Neuronal stem cell (in vitro differentiated cells): Measurements from ENCODE around the gene SNAP25.

Experiments used
- DNase-seq: peaks from one replicate; pipeline ENCODE4 v3.0.0-alpha.2; 2013; ENCODE audit warnings: low spot score
- H2AFZ ChIP-seq: one replicate; pipeline ENCODE4 v1.6.1; 2013; ENCODE audit warnings: mild to moderate bottlenecking, low read length, inconsistent platforms
- H2AK5ac ChIP-seq: 2 replicates; pipeline ENCODE4 v1.6.1; 2013; ENCODE audit warnings: low read depth, mild to moderate bottlenecking, inconsistent platforms, low read length, moderate library complexity, mixed read lengths
- H2BK120ac ChIP-seq: 2 replicates; pipeline ENCODE4 v1.6.1; 2013; ENCODE audit warnings: low read depth, mild to moderate bottlenecking, inconsistent platforms, low read length, moderate library complexity, mixed read lengths
- H2BK12ac ChIP-seq: one replicate; pipeline ENCODE4 v1.6.1; 2013; ENCODE audit warnings: low read length, inconsistent platforms
- H2BK15ac ChIP-seq: 2 replicates; pipeline ENCODE4 v1.6.1; 2013; ENCODE audit warnings: mild to moderate bottlenecking, low read length, inconsistent platforms, mixed read lengths
- H2BK5ac ChIP-seq: one replicate; pipeline ENCODE4 v1.6.1; 2013; ENCODE audit warnings: inconsistent platforms, mild to moderate bottlenecking, low read length, moderate library complexity
- H3K14ac ChIP-seq: one replicate; pipeline ENCODE4 v1.6.1; 2013; ENCODE audit warnings: low read length, inconsistent platforms
- H3K18ac ChIP-seq: 2 replicates; pipeline ENCODE4 v1.6.1; 2013; ENCODE audit warnings: low read length, inconsistent platforms
- H3K23ac ChIP-seq: 2 replicates; pipeline ENCODE4 v1.6.1; 2013; ENCODE audit warnings: low read depth, mild to moderate bottlenecking, mixed read lengths, low read length, inconsistent platforms; ENCODE audit not compliant: poor library complexity
- H3K27ac ChIP-seq: replicated peaks from 3 replicates; pipeline ENCODE4 v1.5.1; 2013; ENCODE audit warnings: low read length, inconsistent platforms
- H3K27me3 ChIP-seq, 3 experiments: 2 replicates each; pipeline ENCODE4 v1.6.1; 2013; ENCODE audit warnings: low read length in 3 of 3, mild to moderate bottlenecking in 2 of 3, inconsistent platforms in 1 of 3, low read depth in 1 of 3, mixed read lengths in 1 of 3, moderate library complexity in 1 of 3; ENCODE audit not compliant: control insufficient read depth in 3 of 3, insufficient read depth in 3 of 3
- H3K36me3 ChIP-seq, 2 donors: replicated peaks in 1 of 2; 2 replicates each; pipeline ENCODE4 v1.6.1; 2013; ENCODE audit warnings: low read length in 2 of 2; ENCODE audit not compliant: control insufficient read depth in 2 of 2, insufficient read depth in 2 of 2
- H3K4ac ChIP-seq: 2 replicates; pipeline ENCODE4 v1.6.1; 2013; ENCODE audit warnings: inconsistent platforms, mild to moderate bottlenecking, low read length, moderate library complexity
- H3K4me1 ChIP-seq, 2 donors: 1 replicate in 1 of 2; 2 replicates in 1 of 2; pipeline ENCODE4 v1.6.1; 2013; ENCODE audit warnings: low read length in 2 of 2, low read depth in 1 of 2; ENCODE audit not compliant: control insufficient read depth in 2 of 2, insufficient read depth in 1 of 2
- H3K4me2 ChIP-seq: one replicate; pipeline ENCODE4 v1.6.1; 2013; ENCODE audit warnings: mild to moderate bottlenecking, low read length, inconsistent platforms; ENCODE audit not compliant: insufficient read depth, poor library complexity, severe bottlenecking
- H3K4me3 ChIP-seq, 2 donors: 2 replicates each; pipeline ENCODE4 v1.5.1; 2013; ENCODE audit warnings: low read length in 2 of 2, mild to moderate bottlenecking in 2 of 2, inconsistent platforms in 1 of 2, moderate library complexity in 1 of 2
- H3K79me1 ChIP-seq: one replicate; pipeline ENCODE4 v1.6.1; 2013; ENCODE audit warnings: low read depth, mild to moderate bottlenecking, inconsistent platforms, low read length, moderate library complexity
- H3K9ac ChIP-seq: one replicate; pipeline ENCODE4 v1.6.1; 2013; ENCODE audit warnings: mild to moderate bottlenecking, low read depth, low read length, inconsistent platforms; ENCODE audit not compliant: poor library complexity
- H3K9me3 ChIP-seq, 2 donors: replicated peaks in 1 of 2; 2 replicates each; pipeline versions ENCODE3 to v1.6.1; 2013; ENCODE audit warnings: low read length in 2 of 2, mild to moderate bottlenecking in 2 of 2, inconsistent platforms in 1 of 2, low read depth in 1 of 2, mixed read lengths in 1 of 2, moderate library complexity in 1 of 2; ENCODE audit not compliant: control insufficient read depth in 2 of 2, insufficient read depth in 1 of 2
- H4K8ac ChIP-seq: one replicate; pipeline ENCODE4 v1.6.1; 2013; ENCODE audit warnings: low read depth, mild to moderate bottlenecking, inconsistent platforms, low read length, moderate library complexity
- H4K91ac ChIP-seq: one replicate; pipeline ENCODE4 v1.6.1; 2013; ENCODE audit warnings: low read length, low read depth, mild to moderate bottlenecking, inconsistent platforms; ENCODE audit not compliant: poor library complexity
- WGBS, 2 donors: extraction: QIAGEN DNeasy Blood & Tissue Kit; methylation state at CpG; one replicate each; pipeline ENCODE4 v1.1.7; 2013; ENCODE audit warnings: missing lambda C conversion rate in 2 of 2, mixed read lengths in 1 of 2; ENCODE audit not compliant: insufficient read length in 2 of 2, insufficient replicate concordance in 1 of 2; ENCODE audit errors: extremely low coverage in 2 of 2; 5-methylcytosine and 5-hydroxymethylcytosine counted together

SNAP25 gene

DNA sequence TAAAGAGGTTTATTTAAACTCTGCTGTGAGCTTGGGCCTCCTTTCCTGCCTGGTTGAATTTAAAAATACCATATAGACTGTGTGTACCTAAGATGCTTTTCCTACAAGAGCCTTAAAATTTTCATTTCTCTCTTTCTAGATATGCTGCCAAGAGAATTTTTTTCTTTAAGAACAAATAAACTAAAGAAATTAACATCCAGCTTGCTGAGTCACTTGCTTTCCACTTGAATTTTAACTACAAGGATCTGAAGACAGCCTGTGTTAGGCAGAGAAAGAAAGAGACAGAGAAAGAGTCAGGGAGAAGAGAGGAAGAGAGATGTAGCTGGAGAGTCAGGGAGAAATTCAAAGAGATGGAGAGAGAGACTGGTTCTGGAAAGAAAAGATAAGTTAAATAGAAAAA lies 18.3 kb upstream of the SNAP25 start:
- H3K4me3 ChIP-seq: no peak overlapping the region
- no peaks in the 10 kb centered on the region for H3K9me3 ChIP-seq
- H3K4me2 ChIP-seq: no peak overlapping the region
- no peak overlapping the region for H2BK15ac ChIP-seq
- no peaks in the 10 kb centered on the region for H3K79me1 ChIP-seq
- peaks cover 0 to 4% (median 0%) of the 10 kb centered on the region in 3 experiments for H3K27me3 ChIP-seq
- no peak overlapping the region for H2BK12ac ChIP-seq
- H4K8ac ChIP-seq: no peak overlapping the region
- no peak overlapping the region for H3K9ac ChIP-seq
- no peak overlapping the region for H2AK5ac ChIP-seq
- H3K36me3 ChIP-seq: no peaks in the 10 kb centered on the region
- no peak for DNase-seq
- H3K18ac ChIP-seq: no peak overlapping the region
- H3K27ac ChIP-seq: no peak overlapping the region
- no peak overlapping the region for H2BK5ac ChIP-seq
- no peak overlapping the region for H4K91ac ChIP-seq
- H3K14ac ChIP-seq: no peak overlapping the region
- H3K4me1 ChIP-seq: no peaks in the 10 kb centered on the region
- no peak overlapping the region for H3K23ac ChIP-seq
- no peak overlapping the region for H2AFZ ChIP-seq
- no peak overlapping the region for H2BK120ac ChIP-seq
- no peak overlapping the region for H3K4ac ChIP-seq

DNA sequence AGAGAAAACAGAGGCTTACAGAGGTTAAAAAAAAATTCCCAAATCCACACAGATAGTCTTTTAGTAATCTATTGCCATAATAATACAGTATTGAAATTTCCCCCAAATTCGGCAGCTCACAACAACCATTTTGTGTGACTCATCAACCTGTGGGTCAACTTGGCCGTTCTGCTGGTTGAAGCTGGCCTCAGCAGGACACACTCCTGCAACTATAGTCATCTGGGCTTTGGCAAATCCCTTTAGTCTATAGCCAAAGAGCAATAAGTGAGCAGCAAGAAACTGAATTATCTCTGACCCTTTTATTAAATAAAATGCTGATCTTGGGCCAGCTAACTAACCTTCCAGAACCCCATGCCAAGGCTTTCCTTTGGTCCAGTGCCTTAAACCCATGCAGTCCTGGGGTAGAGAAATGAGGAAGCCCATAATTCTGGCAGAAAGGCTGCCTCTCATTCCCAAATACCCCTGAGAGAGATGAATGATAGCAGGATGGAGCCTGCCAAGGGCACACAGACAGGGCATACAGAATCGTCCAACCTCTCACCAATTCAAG lies 17.2 kb upstream of the SNAP25 start:
- H2BK12ac ChIP-seq: no peak overlapping the region
- no peak overlapping the region for H2AFZ ChIP-seq
- no peak overlapping the region for H3K4ac ChIP-seq
- DNase-seq: no peak
- H2BK5ac ChIP-seq: no peak overlapping the region
- H4K91ac ChIP-seq: no peak overlapping the region
- H2BK15ac ChIP-seq: no peak overlapping the region
- no peak overlapping the region for H3K9ac ChIP-seq
- no peak overlapping the region for H3K4me2 ChIP-seq
- no peaks in the 10 kb centered on the region for H3K79me1 ChIP-seq
- H3K27ac ChIP-seq: no peak overlapping the region
- no peak overlapping the region for H3K18ac ChIP-seq
- no peak overlapping the region for H4K8ac ChIP-seq
- H2AK5ac ChIP-seq: no peak overlapping the region
- no CpG with 5 or more reads among the region's 3 CpGs for WGBS, 2 donors
- no peak overlapping the region for H3K23ac ChIP-seq
- no peak overlapping the region for H3K14ac ChIP-seq
- H3K36me3 ChIP-seq: no peaks in the 10 kb centered on the region
- no peak overlapping the region for H2BK120ac ChIP-seq
- H3K27me3 ChIP-seq: peaks cover 0 to 4% (median 0%) of the 10 kb centered on the region in 3 experiments
- H3K9me3 ChIP-seq: no peaks in the 10 kb centered on the region
- H3K4me1 ChIP-seq: no peaks in the 10 kb centered on the region
- H3K4me3 ChIP-seq: no peak overlapping the region

GRCh38 chr20:10209091-10209490 lies 9.5 kb upstream of the SNAP25 start:
- Histone ChIP-seq H2BK5ac (no peak overlapping the region), H3K14ac (no peak overlapping the region), H2BK12ac (no peak overlapping the region), H3K23ac (no peak overlapping the region), H3K27ac (no peak overlapping the region), H3K18ac (no peak overlapping the region), H4K91ac (no peak overlapping the region), H3K4me2 (no peak overlapping the region), H3K27me3 (peaks cover 0 to 9% (median 0%) of the 10 kb centered on the region in 3 experiments), H2AK5ac (no peak overlapping the region), H3K9ac (no peak overlapping the region), H2BK120ac (no peak overlapping the region), H3K4me3 (no peak overlapping the region), H3K36me3 (no peaks in the 10 kb centered on the region), H4K8ac (no peak overlapping the region), H3K4me1 (no peaks in the 10 kb centered on the region), H2AFZ (no peak overlapping the region), H2BK15ac (no peak overlapping the region), H3K79me1 (no peaks in the 10 kb centered on the region), H3K4ac (no peak overlapping the region), H3K9me3 (no peaks in the 10 kb centered on the region)
- no CpG with 5 or more reads among the region's 1 CpG for WGBS, 2 donors
- no peak for DNase-seq

DNA sequence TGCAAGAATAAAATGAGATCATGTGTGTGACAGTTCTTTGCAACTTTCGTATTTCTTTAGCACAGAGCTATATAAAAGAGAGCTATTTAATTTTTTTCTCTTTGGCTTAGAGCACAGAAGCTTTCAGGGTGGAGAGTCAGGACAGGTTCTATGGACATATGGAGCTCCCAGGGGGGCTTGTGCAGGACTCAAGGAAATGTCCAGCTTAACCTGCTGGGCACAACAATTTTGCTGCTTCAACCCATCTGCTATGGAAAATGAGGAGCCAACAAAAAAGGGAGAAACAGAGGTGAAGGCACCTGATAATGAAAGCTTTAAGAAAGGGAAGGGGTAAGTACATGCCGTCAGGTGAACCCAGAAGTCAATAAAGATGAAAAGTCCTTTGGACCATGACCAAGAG lies 5.1 kb upstream of the SNAP25 start:
- no peak overlapping the region for H3K4ac ChIP-seq
- H2AK5ac ChIP-seq: no peak overlapping the region
- no peak overlapping the region for H3K4me2 ChIP-seq
- H3K14ac ChIP-seq: no peak overlapping the region
- no peak overlapping the region for H4K91ac ChIP-seq
- H2BK12ac ChIP-seq: no peak overlapping the region
- no peak overlapping the region for H3K4me3 ChIP-seq
- no peak overlapping the region for H4K8ac ChIP-seq
- peaks cover 2 to 6% of the 10 kb centered on the region in 2 donors for H3K4me1 ChIP-seq
- H3K23ac ChIP-seq: no peak overlapping the region
- H2BK120ac ChIP-seq: no peak overlapping the region
- no peak overlapping the region for H3K27ac ChIP-seq
- no peak for DNase-seq
- H3K36me3 ChIP-seq: no peaks in the 10 kb centered on the region
- no peak overlapping the region for H2BK5ac ChIP-seq
- no peaks in the 10 kb centered on the region for H3K79me1 ChIP-seq
- no peak overlapping the region for H2BK15ac ChIP-seq
- no peaks in the 10 kb centered on the region for H3K9me3 ChIP-seq
- H2AFZ ChIP-seq: no peak overlapping the region
- H3K27me3 ChIP-seq: peaks cover 0 to 44% (median 0%) of the 10 kb centered on the region in 3 experiments
- no peak overlapping the region for H3K18ac ChIP-seq
- WGBS, 2 donors: no CpG with 5 or more reads among the region's 2 CpGs
- no peak overlapping the region for H3K9ac ChIP-seq
